ENCODE results near the gene HDLBP.

HDLBP gene

GRCh38 chr2:241248897-241249296, 66.6 kb downstream of the HDLBP start:
- no peak for DNase-seq

GRCh38 chr2:241248289-241248688, 67.2 kb downstream of the HDLBP start:
- no peak for DNase-seq

GRCh38 chr2:241244368-241244767, 71.1 kb downstream of the HDLBP start:
- no peak for DNase-seq

DNA sequence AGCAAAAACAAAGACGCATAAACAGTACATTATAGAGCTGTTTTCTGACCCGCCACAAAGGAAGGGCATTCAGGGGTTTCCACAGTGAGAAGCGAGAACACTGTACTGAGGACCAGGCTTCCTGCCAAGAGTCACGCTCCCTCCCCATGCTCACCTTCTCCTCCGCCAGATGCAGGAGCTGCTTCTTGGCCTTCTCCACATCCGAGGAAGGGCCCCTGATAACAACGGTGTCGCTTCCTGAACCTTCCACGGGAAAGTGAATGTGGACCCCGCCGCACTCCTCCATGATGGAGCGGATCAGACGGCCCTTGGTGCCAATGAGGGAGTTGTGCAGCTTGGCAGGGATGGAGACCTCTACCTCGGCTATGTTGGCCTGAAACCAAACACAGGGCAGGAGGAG, 73.2 kb downstream of the HDLBP start:
- no peak for DNase-seq

DNA sequence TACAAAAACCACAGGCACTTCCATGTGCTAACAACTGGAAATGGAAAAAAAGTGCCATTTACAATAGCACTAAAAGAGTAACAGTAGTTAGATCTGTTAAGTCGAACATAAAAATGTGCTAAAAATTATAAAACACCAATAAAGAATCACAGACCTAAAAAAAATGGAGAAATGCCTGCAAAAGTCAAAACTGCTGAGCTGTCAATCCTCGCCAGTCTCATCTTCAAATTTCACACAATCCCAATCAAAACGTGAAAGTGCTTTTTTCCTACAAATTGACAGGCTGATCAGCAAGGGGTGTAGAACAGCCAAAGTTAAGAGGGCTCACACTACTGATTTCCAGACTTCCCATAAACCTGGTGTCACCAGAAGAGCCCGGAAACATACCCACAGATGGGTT, 73.8 kb downstream of the HDLBP start:
- no peak for DNase-seq

- DNase-seq, result no peak
These were observed 75.0 kb downstream of the HDLBP start for GRCh38 chr2:241240320-241241004.

DNA sequence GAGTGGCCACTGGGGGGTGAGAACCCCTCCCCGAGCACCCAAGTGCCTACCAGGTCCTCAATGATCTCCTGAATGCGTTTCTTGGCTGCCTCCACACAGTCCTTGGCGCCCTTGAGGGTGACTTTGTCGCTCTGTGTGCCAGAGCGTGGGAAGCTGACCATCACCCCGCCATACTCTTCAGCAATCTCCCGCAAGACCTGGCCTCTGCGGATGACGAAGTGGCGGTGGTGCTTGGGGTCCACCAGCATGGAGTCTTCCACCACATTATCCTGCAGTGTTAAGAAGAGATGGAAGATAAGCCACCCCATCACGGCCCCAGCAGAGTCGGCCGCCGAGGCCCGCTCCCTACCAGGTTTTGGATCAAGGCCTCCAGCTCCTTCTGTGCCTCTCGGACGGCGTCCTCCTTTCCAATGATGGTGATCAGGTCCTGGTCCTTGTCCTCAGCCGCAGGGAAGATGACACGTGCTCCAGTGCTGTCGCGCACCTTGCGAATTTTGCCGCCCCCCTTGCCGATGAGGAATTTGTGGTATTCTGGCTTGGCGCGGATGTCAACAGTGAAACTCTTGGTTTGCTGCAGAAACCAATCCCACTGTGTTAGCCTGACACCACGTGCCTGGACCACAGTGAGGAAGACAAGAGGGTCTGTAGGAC, 75.8 kb downstream of the HDLBP start:
- no peak for DNase-seq

GRCh38 chr2:241238693-241239198, 76.7 kb downstream of the HDLBP start:
- no peak for DNase-seq

GRCh38 chr2:241237949-241238371, 77.5 kb downstream of the HDLBP start:
- DNase-seq, result no peak

GRCh38 chr2:241237047-241237446, 78.4 kb downstream of the HDLBP start:
- DNase-seq, result no peak

- no peak for DNase-seq
These were observed 79.4 kb downstream of the HDLBP start for GRCh38 chr2:241235859-241236593.

GRCh38 chr2:241234962-241235740, 80.3 kb downstream of the HDLBP start:
- DNase-seq, result no peak

DNA sequence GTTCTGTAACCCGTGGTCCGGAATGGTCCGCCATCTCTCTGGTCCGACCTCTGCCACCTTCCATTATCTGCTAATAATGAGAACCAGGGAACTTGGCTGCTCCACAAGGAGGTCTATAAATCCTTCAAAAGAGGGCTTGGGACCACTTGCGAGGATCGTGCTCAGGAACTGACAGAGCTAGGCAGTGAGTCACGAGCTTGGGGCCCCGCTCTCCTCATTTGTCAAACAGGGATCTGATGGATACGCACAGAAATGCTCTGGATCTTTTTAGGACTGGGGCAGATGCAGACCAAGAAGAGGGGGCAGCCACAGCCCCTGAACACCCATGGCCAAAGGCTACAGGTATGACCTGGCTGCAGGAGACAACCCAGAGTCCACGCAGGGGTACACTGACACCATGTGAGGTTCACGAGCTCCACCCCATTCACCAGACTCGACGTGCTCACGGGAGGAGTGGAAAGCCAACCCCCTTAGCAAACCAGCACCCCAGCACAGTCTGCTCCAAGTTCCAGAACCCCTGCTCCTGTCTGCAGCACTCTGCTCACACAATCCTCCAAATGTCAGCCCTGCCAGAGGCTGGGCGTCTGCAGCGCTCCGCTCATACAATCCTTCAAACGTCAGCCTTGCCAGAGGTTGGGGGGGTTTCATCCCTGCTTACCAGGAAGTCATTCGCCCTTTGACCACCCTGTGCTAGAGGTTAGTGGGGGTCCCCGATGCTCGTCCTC, 81.2 kb downstream of the HDLBP start:
- DNase-seq, result no peak

DNA sequence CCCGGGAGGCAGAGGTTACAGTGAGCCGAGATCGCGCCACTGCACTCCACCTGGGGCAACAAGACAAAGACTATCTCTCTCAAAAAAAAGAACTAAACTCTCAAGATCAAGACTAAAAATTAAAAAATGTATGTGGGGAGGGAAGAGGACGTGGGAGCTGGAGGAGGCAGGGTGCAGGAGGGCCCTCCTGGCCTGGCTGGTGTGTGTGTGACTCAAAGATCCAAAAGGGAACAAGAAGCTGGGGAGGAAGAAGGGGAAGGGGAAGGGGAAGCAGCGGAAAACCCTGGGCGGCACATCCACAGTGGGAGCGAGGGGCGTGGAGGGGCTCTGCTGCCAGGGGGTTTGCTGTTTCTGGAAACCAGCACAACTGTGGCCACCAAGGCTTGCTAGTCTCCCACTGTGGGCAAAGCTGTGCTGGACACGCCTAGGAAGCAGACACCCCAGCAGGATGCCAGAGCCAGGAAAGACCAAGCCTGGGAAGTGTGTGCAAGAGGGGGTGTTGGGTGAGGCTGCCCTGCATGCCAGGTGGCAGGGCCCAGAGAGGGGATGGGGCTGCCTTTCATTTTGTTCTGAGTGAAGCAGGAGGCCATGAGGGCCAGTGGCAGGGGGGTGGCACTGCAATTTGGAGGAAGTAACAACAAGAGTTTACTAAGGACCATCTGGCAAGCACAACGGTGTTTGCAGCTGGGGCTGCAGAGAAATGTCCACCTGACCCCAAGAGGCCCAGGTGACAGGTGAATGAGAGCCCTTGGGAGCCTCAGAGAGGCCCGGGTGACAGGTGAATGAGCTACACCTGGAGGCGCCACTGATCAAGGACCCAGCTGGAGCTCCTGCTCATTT, 82.5 kb downstream of the HDLBP start:
- no peak for DNase-seq

DNA sequence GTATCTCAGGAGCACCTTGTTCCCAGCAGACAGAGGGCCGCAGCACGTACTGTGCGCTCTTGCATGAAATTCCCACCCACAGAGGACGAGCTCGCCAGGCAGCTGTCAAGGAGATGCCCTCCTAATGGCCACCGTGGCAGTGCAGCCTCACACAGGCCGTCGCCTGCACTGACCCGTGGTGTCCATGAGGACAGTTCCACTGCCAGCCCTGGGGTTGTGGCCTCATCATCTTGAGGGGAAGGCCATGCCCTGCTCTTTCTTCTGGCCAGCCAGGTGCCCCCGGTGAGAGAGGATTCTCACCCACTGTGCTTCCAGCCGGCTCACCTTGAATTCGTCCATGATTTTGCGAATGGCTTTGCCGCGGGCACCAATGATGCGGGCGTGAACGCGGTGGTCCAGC, 85.0 kb downstream of the HDLBP start:
- no peak for DNase-seq

DNA sequence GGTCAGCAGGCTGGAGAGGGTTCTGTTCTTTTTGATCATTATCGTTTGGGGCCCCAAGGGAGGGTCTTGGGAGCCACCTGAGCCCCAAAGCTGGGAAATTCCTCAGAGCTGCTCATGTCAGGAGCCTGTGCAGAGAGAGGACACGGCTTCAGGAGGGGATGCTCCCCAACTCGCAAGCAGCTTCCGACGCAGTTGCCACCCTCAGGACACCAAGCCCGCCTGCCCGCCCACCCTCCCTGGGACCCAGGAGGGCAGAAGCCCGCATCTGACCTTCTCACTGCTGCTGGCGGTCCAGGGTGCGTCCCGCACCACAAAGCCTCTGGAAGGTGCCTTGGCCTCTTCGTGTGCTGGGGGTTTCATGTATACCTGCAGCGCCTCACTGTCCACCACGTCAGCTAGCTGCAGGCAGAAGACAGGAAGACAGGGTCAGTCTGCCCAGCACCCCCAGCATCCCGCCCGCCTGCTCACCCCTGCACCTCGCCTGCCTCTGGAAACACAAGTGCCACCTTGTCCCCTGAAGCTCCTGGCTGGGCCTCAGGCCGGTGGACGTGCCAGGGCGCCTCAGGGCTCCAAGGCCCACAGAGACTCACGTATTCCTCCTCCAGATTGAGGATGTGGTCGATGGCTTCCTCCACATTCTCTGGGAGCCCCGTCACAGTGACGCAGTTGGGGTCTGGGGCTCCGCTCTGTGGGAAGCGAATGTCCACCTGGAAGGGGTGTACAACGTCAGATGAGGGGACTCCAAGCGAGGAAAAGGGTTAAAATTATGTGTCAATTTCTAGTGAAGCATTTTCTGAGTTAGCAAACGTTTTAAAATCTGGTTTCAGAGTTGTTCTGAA, 85.7 kb downstream of the HDLBP start:
- DNase-seq, result no peak

DNA sequence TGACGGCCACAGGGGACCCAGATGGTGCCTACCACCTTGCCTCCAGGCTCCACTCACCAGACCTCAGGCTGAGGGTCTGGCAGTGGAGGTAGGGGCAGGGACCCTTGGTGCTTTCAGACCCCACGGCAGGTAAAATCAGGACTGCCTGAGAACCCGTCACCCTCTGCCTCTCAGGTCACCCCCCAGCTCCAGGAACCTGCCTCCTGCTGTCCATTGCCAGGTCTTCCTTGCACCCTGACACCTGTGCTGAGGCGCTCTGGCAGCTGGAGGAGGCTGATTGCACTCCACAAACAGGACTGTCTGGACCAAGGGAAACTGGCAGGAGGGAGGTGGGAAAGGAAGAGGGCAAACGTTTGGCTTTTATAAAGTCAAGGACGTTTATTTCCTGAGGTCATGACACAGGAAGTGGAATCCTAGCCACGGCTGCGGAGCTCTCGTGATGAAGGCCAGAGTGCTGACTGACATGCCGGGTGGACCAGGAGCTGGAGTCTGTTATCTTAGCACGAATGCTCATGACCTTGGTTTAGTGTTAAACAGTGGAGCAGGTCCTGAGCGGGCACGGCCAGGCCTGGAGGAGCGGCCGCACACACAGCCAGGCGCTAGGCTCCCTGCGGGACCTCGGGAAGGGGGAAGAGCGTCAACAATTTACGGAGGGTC, 86.5 kb downstream of the HDLBP start:
- DNase-seq, result no peak

DNA sequence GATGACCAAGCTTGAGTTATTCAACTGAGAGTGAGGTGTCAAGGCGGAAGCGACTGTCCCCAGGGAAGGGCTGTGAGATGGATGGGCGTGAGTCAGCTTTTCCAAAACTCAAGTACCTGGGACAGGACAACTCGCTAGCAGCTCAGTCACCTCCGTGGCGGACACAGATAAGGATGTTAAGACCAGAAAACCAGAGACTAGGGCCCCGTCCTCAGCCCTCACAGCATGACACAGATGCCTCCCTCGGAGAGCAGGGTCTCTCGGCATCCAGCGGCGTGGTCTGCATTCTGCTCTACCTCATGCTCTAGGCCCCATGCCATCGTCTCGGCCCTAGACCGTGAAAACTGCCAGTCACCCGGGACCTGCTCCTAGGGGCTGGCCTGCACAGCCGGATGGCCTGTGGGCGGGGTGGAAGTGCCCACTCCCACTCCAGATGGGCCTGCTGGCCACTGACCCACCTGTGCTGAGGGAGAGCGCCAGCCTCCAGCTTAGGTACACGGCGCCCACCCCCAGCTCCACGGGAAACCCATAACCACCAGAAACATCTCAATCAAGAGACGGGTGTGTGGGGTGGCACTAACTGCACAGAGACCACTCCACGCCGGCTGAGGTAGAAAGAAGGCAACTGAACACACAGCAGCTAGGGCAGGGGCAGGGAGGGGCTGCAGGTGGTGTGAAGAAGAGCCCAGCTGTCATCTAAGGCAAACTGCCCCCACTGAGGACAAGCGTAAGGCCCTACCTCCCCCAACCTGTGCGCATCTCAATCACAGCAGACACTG, 87.2 kb downstream of the HDLBP start:
- DNase-seq, result no peak

DNA sequence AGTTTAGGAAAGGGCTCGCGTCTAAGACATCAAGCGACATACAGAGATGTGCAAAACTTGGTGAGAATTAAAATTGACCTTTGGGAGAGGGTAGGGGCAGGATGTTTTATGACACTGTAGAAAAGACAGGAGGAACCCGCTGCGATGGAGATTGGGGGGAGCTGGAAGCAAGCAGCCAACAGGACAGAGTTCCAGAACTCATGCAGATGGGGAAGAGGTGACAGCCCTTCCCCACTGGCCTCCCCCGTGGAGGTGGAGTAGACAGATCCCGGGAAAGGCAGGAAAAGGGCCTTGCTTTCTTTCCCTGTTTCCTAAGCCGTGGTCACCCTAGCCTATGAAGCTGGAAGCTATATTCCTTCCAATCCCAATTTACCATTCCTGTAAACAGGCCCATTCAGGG, 87.9 kb downstream of the HDLBP start:
- no peak for DNase-seq
